Liver (tissue), 9 donors: Measurements from ENCODE around the gene HOXC11. TPM values are rescaled to one million over a fixed set of nuclear protein-coding genes. Genes with fewer than 3 reads are reported as not detected.

ENCODE experiments used
- DNase-seq: peaks from one replicate; pipeline ENCODE4 v3.0.0-alpha.2; 2017; ENCODE audit warnings: low spot score
- H3K27ac ChIP-seq, 2 donors: one replicate each; pipeline ENCODE4 v1.7.0; 2013; ENCODE audit warnings: inconsistent platforms in 2 of 2, low read length in 2 of 2, control low read depth in 1 of 2, low read depth in 1 of 2, mild to moderate bottlenecking in 1 of 2
- H3K27me3 ChIP-seq, 4 donors: one replicate each; pipeline versions ENCODE4 v1.6.1 to v1.7.0; 2013; ENCODE audit warnings: low read length in 3 of 4, inconsistent platforms in 1 of 4, mild to moderate bottlenecking in 1 of 4, moderate library complexity in 1 of 4; ENCODE audit not compliant: control insufficient read depth in 4 of 4, insufficient read depth in 4 of 4
- H3K36me3 ChIP-seq, 4 donors: one replicate each; pipeline versions ENCODE4 v1.6.1 to v1.7.0; 2013; ENCODE audit warnings: low read length in 3 of 4, mild to moderate bottlenecking in 3 of 4, low read depth in 1 of 4, moderate library complexity in 1 of 4; ENCODE audit not compliant: control insufficient read depth in 4 of 4, insufficient read depth in 3 of 4
- H3K4me1 ChIP-seq, 4 donors: one replicate each; pipeline versions ENCODE4 v1.6.1 to v1.7.0; 2013; ENCODE audit warnings: low read length in 3 of 4, mild to moderate bottlenecking in 3 of 4, moderate library complexity in 1 of 4; ENCODE audit not compliant: control insufficient read depth in 4 of 4, insufficient read depth in 4 of 4
- H3K4me3 ChIP-seq, 3 donors: one replicate each; pipeline versions ENCODE4 v1.6.1 to v1.7.0; 2013; ENCODE audit warnings: low read length in 3 of 3, control low read depth in 1 of 3, low read depth in 1 of 3, mild to moderate bottlenecking in 1 of 3
- H3K9ac ChIP-seq, 2 donors: one replicate each; pipeline ENCODE4 v1.7.0; 2013; ENCODE audit warnings: low read length in 2 of 2, mild to moderate bottlenecking in 2 of 2, moderate library complexity in 2 of 2, control low read depth in 1 of 2, low read depth in 1 of 2
- H3K9me3 ChIP-seq, 4 donors: one replicate each; pipeline versions ENCODE4 v1.6.1 to v1.7.0; 2013; ENCODE audit warnings: low read length in 3 of 4; ENCODE audit not compliant: control insufficient read depth in 4 of 4
- CTCF ChIP-seq: fragments of 150-350 bp; IDR thresholded peaks from 2 replicates; pipeline ENCODE4 v1.5.1; 2017; ENCODE audit warnings: improper control_type of control experiment, low read depth, low read length; ENCODE audit not compliant: missing input control
- EGR1 ChIP-seq, 2 donors: IDR thresholded peaks; 2 replicates each; pipeline ENCODE4 v1.6.1; 2016 to 2018; ENCODE audit warnings: antibody characterized with exemption in 2 of 2, low read depth in 2 of 2
- FOXA2 ChIP-seq: IDR thresholded peaks from 2 replicates; pipeline ENCODE4 v1.6.1; 2016; ENCODE audit warnings: antibody characterized with exemption
- HNF4A ChIP-seq, 2 donors: conservative IDR thresholded peaks; 2 replicates each; pipeline ENCODE4 v1.6.1; 2016; ENCODE audit warnings: antibody characterized with exemption in 2 of 2, mild to moderate bottlenecking in 2 of 2
- HNF4G ChIP-seq: IDR thresholded peaks from 2 replicates; pipeline ENCODE4 v1.6.1; 2016; ENCODE audit warnings: antibody characterized with exemption
- JUND ChIP-seq, 2 donors: IDR thresholded peaks; 2 replicates each; pipeline ENCODE4 v1.6.1; 2016; ENCODE audit warnings: antibody characterized with exemption in 2 of 2
- MAX ChIP-seq: IDR thresholded peaks from 2 replicates; pipeline ENCODE4 v1.6.1; 2016; ENCODE audit warnings: antibody characterized with exemption
- NR2F2 ChIP-seq: IDR thresholded peaks from 2 replicates; pipeline ENCODE4 v1.6.1; 2016; ENCODE audit warnings: antibody characterized with exemption
- RAD21 ChIP-seq, 2 donors: IDR thresholded peaks; 2 replicates each; pipeline ENCODE4 v1.6.1; 2016; ENCODE audit warnings: antibody characterized with exemption in 2 of 2, mild to moderate bottlenecking in 2 of 2
- RXRA ChIP-seq, 2 donors: IDR thresholded peaks; 2 replicates each; pipeline ENCODE4 v1.6.1; 2017 to 2018; ENCODE audit warnings: antibody characterized with exemption in 2 of 2, mild to moderate bottlenecking in 1 of 2
- SP1 ChIP-seq: IDR thresholded peaks from 2 replicates; pipeline ENCODE4 v1.6.1; 2018; ENCODE audit warnings: antibody characterized with exemption, mild to moderate bottlenecking
- TAF1 ChIP-seq: conservative IDR thresholded peaks from 2 replicates; pipeline ENCODE4 v1.6.1; 2016; ENCODE audit warnings: antibody characterized with exemption, mild to moderate bottlenecking
- YY1 ChIP-seq: IDR thresholded peaks from 2 replicates; pipeline ENCODE4 v1.6.1; 2016; ENCODE audit warnings: antibody characterized with exemption, mild to moderate bottlenecking
- WGBS: extraction: QIAGEN DNeasy Blood & Tissue Kit; methylation state at CpG from one replicate; pipeline ENCODE4 v1.1.7; 2013; 5-methylcytosine and 5-hydroxymethylcytosine counted together
- polyA plus RNA-seq, 2 donors: library from polyadenylated mRNA; stranded (reverse) in 1 of 2; unstranded in 1 of 2; fragments of 200-250 nt in 1 of 2; fragments of >200 nt in 1 of 2; fragmentation: Nextera tagmentation in 1 of 2; extraction: Ambion mirVana in 1 of 2; gene quantifications; one replicate each; pipeline versions ENCODE4 v1.2.1 to v1.2.3, GENCODE V29; 2013 to 2015
- total RNA-seq, 2 donors: library from RNA; depleted of rRNA; stranded (reverse); fragments of >200 nt; gene quantifications; one replicate each; pipeline ENCODE4 v1.2.3, GENCODE V29; 2014
- TF ChIP-seq, protein P1 (sequence below): IDR thresholded peaks from 2 replicates; pipeline ENCODE4 v1.6.1; 2016; ENCODE audit warnings: antibody characterized with exemption, mild to moderate bottlenecking
- TF ChIP-seq, protein P2 (sequence below): IDR thresholded peaks from 2 replicates; pipeline ENCODE4 v1.6.1; 2016; ENCODE audit warnings: antibody characterized with exemption
- TF ChIP-seq, protein P3 (sequence below): IDR thresholded peaks from 2 replicates; pipeline ENCODE4 v1.6.1; 2016; ENCODE audit warnings: antibody characterized with exemption
- donor health status: healthy.
- donor health status: healthy.
- donor health status: healthy.
- donor health status: healthy.
- donor health status: healthy.

The HOXC11 gene
- total and polyA plus RNA-seq, 4 donors: not detected

- H3K27ac ChIP-seq: no peak overlapping the region
- DNase-seq: no peak
- H3K4me1 ChIP-seq: peaks cover 0 to 3% (median 0%) of the 10 kb centered on the region in 4 donors
- 16% methylated on average over 12 of the region's 12 CpGs for WGBS
- H3K9me3 ChIP-seq: peaks cover 0 to 3% (median 0%) of the 10 kb centered on the region in 4 donors
- H3K9ac ChIP-seq: no peak overlapping the region
- H3K27me3 ChIP-seq: peaks cover 6 to 31% (median 21%) of the 10 kb centered on the region in 4 donors
- TF ChIP-seq, protein P1, sequence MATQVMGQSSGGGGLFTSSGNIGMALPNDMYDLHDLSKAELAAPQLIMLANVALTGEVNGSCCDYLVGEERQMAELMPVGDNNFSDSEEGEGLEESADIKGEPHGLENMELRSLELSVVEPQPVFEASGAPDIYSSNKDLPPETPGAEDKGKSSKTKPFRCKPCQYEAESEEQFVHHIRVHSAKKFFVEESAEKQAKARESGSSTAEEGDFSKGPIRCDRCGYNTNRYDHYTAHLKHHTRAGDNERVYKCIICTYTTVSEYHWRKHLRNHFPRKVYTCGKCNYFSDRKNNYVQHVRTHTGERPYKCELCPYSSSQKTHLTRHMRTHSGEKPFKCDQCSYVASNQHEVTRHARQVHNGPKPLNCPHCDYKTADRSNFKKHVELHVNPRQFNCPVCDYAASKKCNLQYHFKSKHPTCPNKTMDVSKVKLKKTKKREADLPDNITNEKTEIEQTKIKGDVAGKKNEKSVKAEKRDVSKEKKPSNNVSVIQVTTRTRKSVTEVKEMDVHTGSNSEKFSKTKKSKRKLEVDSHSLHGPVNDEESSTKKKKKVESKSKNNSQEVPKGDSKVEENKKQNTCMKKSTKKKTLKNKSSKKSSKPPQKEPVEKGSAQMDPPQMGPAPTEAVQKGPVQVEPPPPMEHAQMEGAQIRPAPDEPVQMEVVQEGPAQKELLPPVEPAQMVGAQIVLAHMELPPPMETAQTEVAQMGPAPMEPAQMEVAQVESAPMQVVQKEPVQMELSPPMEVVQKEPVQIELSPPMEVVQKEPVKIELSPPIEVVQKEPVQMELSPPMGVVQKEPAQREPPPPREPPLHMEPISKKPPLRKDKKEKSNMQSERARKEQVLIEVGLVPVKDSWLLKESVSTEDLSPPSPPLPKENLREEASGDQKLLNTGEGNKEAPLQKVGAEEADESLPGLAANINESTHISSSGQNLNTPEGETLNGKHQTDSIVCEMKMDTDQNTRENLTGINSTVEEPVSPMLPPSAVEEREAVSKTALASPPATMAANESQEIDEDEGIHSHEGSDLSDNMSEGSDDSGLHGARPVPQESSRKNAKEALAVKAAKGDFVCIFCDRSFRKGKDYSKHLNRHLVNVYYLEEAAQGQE: no peak
- TF ChIP-seq MAX (no peak), CTCF (no peak), YY1 (no peak), TAF1 (no peak)
- H3K4me3 ChIP-seq: no peak overlapping the region
- H3K36me3 ChIP-seq: no peaks in the 10 kb centered on the region
Measured at GRCh38 chr12:53937099-53937498, 35.8 kb upstream of the HOXC11 start.

- H3K27ac ChIP-seq: no peak overlapping the region
- TF ChIP-seq HNF4G (no peak), EGR1 (IDR thresholded peaks at IDR 0.05; ENCODE audit: low read depth in 2 of 2) (no peak), TAF1 (no peak), SP1 (no peak), RXRA (IDR thresholded peaks at IDR 0.05) (no peak), JUND (IDR thresholded peaks at IDR 0.05) (no peak), HNF4A (conservative IDR thresholded peaks at IDR 0.05) (no peak), MAX (no peak), RAD21 (IDR thresholded peaks at IDR 0.05) (no peak), NR2F2 (no peak), FOXA2 (no peak), CTCF (no peak)
- TF ChIP-seq, protein P1: no peak
- TF ChIP-seq, protein P2, sequence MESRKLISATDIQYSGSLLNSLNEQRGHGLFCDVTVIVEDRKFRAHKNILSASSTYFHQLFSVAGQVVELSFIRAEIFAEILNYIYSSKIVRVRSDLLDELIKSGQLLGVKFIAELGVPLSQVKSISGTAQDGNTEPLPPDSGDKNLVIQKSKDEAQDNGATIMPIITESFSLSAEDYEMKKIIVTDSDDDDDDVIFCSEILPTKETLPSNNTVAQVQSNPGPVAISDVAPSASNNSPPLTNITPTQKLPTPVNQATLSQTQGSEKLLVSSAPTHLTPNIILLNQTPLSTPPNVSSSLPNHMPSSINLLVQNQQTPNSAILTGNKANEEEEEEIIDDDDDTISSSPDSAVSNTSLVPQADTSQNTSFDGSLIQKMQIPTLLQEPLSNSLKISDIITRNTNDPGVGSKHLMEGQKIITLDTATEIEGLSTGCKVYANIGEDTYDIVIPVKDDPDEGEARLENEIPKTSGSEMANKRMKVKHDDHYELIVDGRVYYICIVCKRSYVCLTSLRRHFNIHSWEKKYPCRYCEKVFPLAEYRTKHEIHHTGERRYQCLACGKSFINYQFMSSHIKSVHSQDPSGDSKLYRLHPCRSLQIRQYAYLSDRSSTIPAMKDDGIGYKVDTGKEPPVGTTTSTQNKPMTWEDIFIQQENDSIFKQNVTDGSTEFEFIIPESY: no peak
- TF ChIP-seq, protein P3, sequence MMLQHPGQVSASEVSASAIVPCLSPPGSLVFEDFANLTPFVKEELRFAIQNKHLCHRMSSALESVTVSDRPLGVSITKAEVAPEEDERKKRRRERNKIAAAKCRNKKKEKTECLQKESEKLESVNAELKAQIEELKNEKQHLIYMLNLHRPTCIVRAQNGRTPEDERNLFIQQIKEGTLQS: no peak
- H3K9ac ChIP-seq: no peak overlapping the region
- H3K4me3 ChIP-seq: no peak overlapping the region
- peaks cover 0 to 3% (median 0%) of the 10 kb centered on the region in 4 donors for H3K4me1 ChIP-seq
- whole genome bisulfite sequencing: 21% methylated on average over 23 of the region's 23 CpGs
- H3K9me3 ChIP-seq: peaks cover 0 to 3% (median 0%) of the 10 kb centered on the region in 4 donors
- no peaks in the 10 kb centered on the region for H3K36me3 ChIP-seq
- no peak for DNase-seq
- H3K27me3 ChIP-seq: peaks cover 2 to 30% (median 20%) of the 10 kb centered on the region in 4 donors
Measured at GRCh38 chr12:53937596-53938325, 35.2 kb upstream of the HOXC11 start.
